Gastroesophageal sphincter (tissue), 4 donors: Measurements from ENCODE around the gene CLSTN1. TPM values are rescaled to one million over a fixed set of nuclear protein-coding genes. Genes with fewer than 3 reads are reported as not detected.
"Not testable (repeated sequence)": the region's sequence is repeated elsewhere in the genome, so short reads cannot be mapped to it uniquely, and the experiment has no call there.

Source experiments
- ATAC-seq: fragments of 150-250 bp; one replicate; pipeline ENCODE4 v1.9.1; 2016; ENCODE audit warnings: mild to moderate bottlenecking, moderate library complexity
- H3K27ac ChIP-seq, 4 donors: fragments of 200-600 bp; sonication (generic) in 3 of 4; 1 replicate in 3 of 4; 2 replicates in 1 of 4; pipeline ENCODE4 v1.5.1; 2016 to 2019
- H3K27me3 ChIP-seq: fragments of 200-600 bp; sonication (generic); one replicate; pipeline ENCODE4 v1.5.1; 2019
- H3K36me3 ChIP-seq, 2 donors: fragments of 200-600 bp; sonication (generic); one replicate each; pipeline ENCODE4 v1.5.1; 2019; ENCODE audit warnings: control low read depth in 1 of 2
- H3K4me1 ChIP-seq, 3 donors: fragments of 200-600 bp; sonication (generic); 1 replicate in 2 of 3; 2 replicates in 1 of 3; pipeline ENCODE4 v1.5.1; 2016 to 2019; ENCODE audit warnings: control low read depth in 2 of 3
- H3K4me3 ChIP-seq, 2 donors: fragments of 200-600 bp; sonication (generic); one replicate each; pipeline ENCODE4 v1.5.1; 2019; ENCODE audit warnings: mild to moderate bottlenecking in 1 of 2, moderate library complexity in 1 of 2
- H3K9me3 ChIP-seq, 3 donors: fragments of 200-600 bp; sonication (generic); one replicate each; pipeline ENCODE4 v1.5.1; 2017 to 2019; ENCODE audit warnings: control low read depth in 2 of 3
- CTCF ChIP-seq, 4 experiments: fragments of 200-600 bp in 2 of 4; fragments of 450-650 bp in 2 of 4; sonication (generic) in 1 of 4; IDR thresholded peaks; one replicate each; pipeline ENCODE4 v1.5.1; 2017 to 2019; ENCODE audit warnings: antibody characterized with exemption in 4 of 4, mild to moderate bottlenecking in 2 of 4, moderate library complexity in 2 of 4
- EP300 ChIP-seq: sonication (generic); formaldehyde crosslinking; IDR thresholded peaks from one replicate; pipeline ENCODE4 v1.6.1; 2017; ENCODE audit warnings: antibody characterized with exemption, mild to moderate bottlenecking
- POLR2A ChIP-seq, 2 donors: fragments of 450-650 bp; IDR thresholded peaks; one replicate each; pipeline ENCODE4 v1.6.1; 2017; ENCODE audit warnings: antibody characterized with exemption in 2 of 2, mild to moderate bottlenecking in 2 of 2, moderate library complexity in 1 of 2
- POLR2AphosphoS5 ChIP-seq: sonication (generic); formaldehyde crosslinking; IDR thresholded peaks from one replicate; pipeline ENCODE4 v1.6.1; 2017; ENCODE audit warnings: antibody characterized with exemption
- WGBS, 2 donors: methylation state at CpG; one replicate each; pipeline ENCODE4 v1.1.5; 2018; ENCODE audit warnings: low coverage in 1 of 2; 5-methylcytosine and 5-hydroxymethylcytosine counted together
- total RNA-seq, 4 donors: library from RNA; depleted of rRNA; stranded (reverse); fragments of >200 nt; gene quantifications; one replicate each; pipeline ENCODE4 v1.1.0, GENCODE V29; 2016

The CLSTN1 gene
- total RNA-seq, 4 donors from 2014 or later = 45.1 to 95.4 (median 58.7) TPM

GRCh38 chr1:9717193-9718005 lies 106.4 kb downstream of the CLSTN1 start:
- peak; percentile 29 for ATAC-seq
- WGBS, 2 donors = 71% methylated on average over 3 of the region's 25 CpGs; no CpG with 5 or more reads in 1 of the 2 donors
- H3K27ac ChIP-seq = peak overlapping the region in 3 of 4 donors; percentile 23 to 55 (median 24)
- TF ChIP-seq CTCF (IDR thresholded peaks at IDR 0.05) = no peak
- TF ChIP-seq POLR2AphosphoS5 = no peak
- TF ChIP-seq EP300 = no peak
- TF ChIP-seq POLR2A (IDR thresholded peaks at IDR 0.05) = no peak
- no peaks in the 10 kb centered on the region for H3K9me3 ChIP-seq
- H3K4me3 ChIP-seq = peak overlapping the region in 1 of 2 donors; percentile 37
- H3K36me3 ChIP-seq = peaks cover 0 to 88% of the 10 kb centered on the region in 2 donors
- H3K27me3 ChIP-seq = no peaks in the 10 kb centered on the region
- peaks cover 0 to 24% (median 0%) of the 10 kb centered on the region in 3 donors for H3K4me1 ChIP-seq

- Histone ChIP-seq H3K9me3 (no peaks in the 10 kb centered on the region), H3K4me3 (peak overlapping the region in 1 of 2 donors; percentile 37), H3K4me1 (peaks cover 0 to 24% (median 0%) of the 10 kb centered on the region in 3 donors), H3K27ac (peak overlapping the region in 2 of 4 donors; percentile 24 to 55), H3K27me3 (no peaks in the 10 kb centered on the region), H3K36me3 (peaks cover 0 to 88% of the 10 kb centered on the region in 2 donors)
- no peak for ATAC-seq
- TF ChIP-seq POLR2AphosphoS5 (no peak), POLR2A (IDR thresholded peaks at IDR 0.05) (no peak), CTCF (IDR thresholded peaks at IDR 0.05) (no peak), EP300 (no peak)
- 100% methylated on average over 1 to 4 of the region's 29 CpGs for WGBS, 2 donors
Measured at GRCh38 chr1:9716404-9717192, 107.2 kb downstream of the CLSTN1 start.

GRCh38 chr1:9715536-9716226 lies 108.1 kb downstream of the CLSTN1 start:
- WGBS, 2 donors = 80 to 92% methylated on average over 2 to 12 of the region's 40 CpGs
- TF ChIP-seq EP300 (no peak), CTCF (IDR thresholded peaks at IDR 0.05) (no peak), POLR2AphosphoS5 (no peak), POLR2A (IDR thresholded peaks at IDR 0.05) (no peak)
- ATAC-seq = no peak
- Histone ChIP-seq H3K4me1 (peaks cover 0 to 24% (median 0%) of the 10 kb centered on the region in 3 donors), H3K27me3 (no peaks in the 10 kb centered on the region), H3K27ac (no peak overlapping the region), H3K36me3 (peaks cover 0 to 88% of the 10 kb centered on the region in 2 donors), H3K9me3 (no peaks in the 10 kb centered on the region), H3K4me3 (no peak overlapping the region)

- Histone ChIP-seq H3K9me3 (no peaks in the 10 kb centered on the region), H3K4me3 (no peak overlapping the region), H3K4me1 (peaks cover 0 to 22% (median 0%) of the 10 kb centered on the region in 3 donors), H3K36me3 (peaks cover 0 to 86% of the 10 kb centered on the region in 2 donors), H3K27me3 (no peaks in the 10 kb centered on the region), H3K27ac (no peak overlapping the region)
- 62 to 63% methylated on average over 3 to 6 of the region's 6 CpGs for WGBS, 2 donors
- ATAC-seq = no peak
- TF ChIP-seq EP300 (no peak), CTCF (IDR thresholded peaks at IDR 0.05) (no peak)
Measured at GRCh38 chr1:9714257-9714718, 109.5 kb downstream of the CLSTN1 start.

- ATAC-seq, H3K4me3 ChIP-seq, H3K27me3 ChIP-seq, H3K9me3 ChIP-seq, H3K27ac ChIP-seq, H3K4me1 ChIP-seq: not testable (repeated sequence)
- 93 to 100% methylated on average over 1 to 5 of the region's 7 CpGs for WGBS, 2 donors
- H3K36me3 ChIP-seq = peaks cover 0 to 75% of the 10 kb centered on the region in 2 donors
Measured at GRCh38 chr1:9712767-9713166, 111.0 kb downstream of the CLSTN1 start.
